ENCODE measurements around the gene PTPRT. TPM values are rescaled to one million over a fixed set of nuclear protein-coding genes. Genes with fewer than 3 reads are reported as not detected.

PTPRT gene
- polyA plus RNA-seq, 2 of the 4 experiments (the other 2 are of a cell fraction), result not detected

GRCh38 chr20:42419814-42420532 lies 769.7 kb downstream of the PTPRT start:
- 1% methylated on average over 14 of the region's 15 CpGs for WGBS (ENCODE audit: missing lambda C conversion rate)
- no peaks in the 10 kb centered on the region for H3K9me3 ChIP-seq
- no peak overlapping the region for H3K27ac ChIP-seq
- ChIA-PET CTCF (interaction anchor here (0.7 kb wide), 1 partner anchor 681 kb away, joined by 3 read pairs; no protein-coding TSS in a partner anchor), POLR2A (no interaction called here)
- DNase-seq (ENCODE audit: low read depth in 1 of 2, low spot score in 1 of 2) (no peak), ATAC-seq (no peak), FAIRE-seq (no peak)
- no peak overlapping the region for H3K4me3 ChIP-seq
- no peak overlapping the region for H3K4me2 ChIP-seq
- H3K4me1 ChIP-seq, result no peaks in the 10 kb centered on the region
- TF ChIP-seq POLR2AphosphoS2 (conservative IDR thresholded peaks at IDR 0.05; ENCODE audit: low read length) (no peak), MAX (IDR thresholded peaks at IDR 0.05) (no peak), JUNB (IDR thresholded peaks at IDR 0.05) (no peak), CTCF (IDR thresholded peaks at IDR 0.05) (no peak), KDM5A (IDR thresholded peaks at IDR 0.05) (no peak), CBX2 (IDR thresholded peaks at IDR 0.05; ENCODE audit: borderline replicate concordance, low read depth) (no peak), MAZ (IDR thresholded peaks at IDR 0.05; ENCODE audit: borderline replicate concordance, low read depth, low read length) (no peak), FOSL2 (IDR thresholded peaks at IDR 0.05) (no peak), FOSL2 (CRISPR knock-in tag; IDR thresholded peaks at IDR 0.05) (no peak), SMC3 (IDR thresholded peaks at IDR 0.05) (no peak), HOXB5 (CRISPR knock-in tag; IDR thresholded peaks at IDR 0.05) (no peak), FOSB (CRISPR knock-in tag; IDR thresholded peaks at IDR 0.05) (no peak), RNF2 (IDR thresholded peaks at IDR 0.05; ENCODE audit: borderline replicate concordance, low read depth) (no peak), CEBPB (IDR thresholded peaks at IDR 0.05) (no peak), USF2 (IDR thresholded peaks at IDR 0.05) (no peak), BHLHE40 (IDR thresholded peaks at IDR 0.05; ENCODE audit: low read depth, low read length) (no peak), BCL3 (IDR thresholded peaks at IDR 0.05) (no peak), ZNF302 (CRISPR knock-in tag; IDR thresholded peaks at IDR 0.05) (no peak)
- TF ChIP-seq, protein P1, sequence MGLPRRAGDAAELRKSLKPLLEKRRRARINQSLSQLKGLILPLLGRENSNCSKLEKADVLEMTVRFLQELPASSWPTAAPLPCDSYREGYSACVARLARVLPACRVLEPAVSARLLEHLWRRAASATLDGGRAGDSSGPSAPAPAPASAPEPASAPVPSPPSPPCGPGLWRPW (IDR thresholded peaks at IDR 0.05), result no peak

- TF ChIP-seq MYC (IDR thresholded peaks at IDR 0.05; ENCODE audit: borderline replicate concordance, low read length) (no peak), PBX3 (IDR thresholded peaks at IDR 0.05) (no peak), KDM1A (IDR thresholded peaks at IDR 0.05; ENCODE audit: low read depth) (no peak)
Measured at GRCh38 chr20:42406826-42407225, 782.9 kb downstream of the PTPRT start.

More at GRCh38 chr20:42406826-42407225, 782.9 kb downstream of the PTPRT start:
- DNase-seq (ENCODE audit: low read depth in 1 of 2, low spot score in 1 of 2) (no peak), ATAC-seq (no peak), FAIRE-seq (no peak)
- Histone ChIP-seq H3K27ac (no peak overlapping the region), H3K4me3 (no peak overlapping the region), H3K4me1 (no peaks in the 10 kb centered on the region), H3K9me3 (no peaks in the 10 kb centered on the region), H3K4me2 (no peak overlapping the region)
- ChIA-PET CTCF (no interaction called here), POLR2A (no interaction called here)
- WGBS (ENCODE audit: missing lambda C conversion rate), result 0% methylated on average over 2 of the region's 2 CpGs

Measured in A549 (cell line).